ENCODE data around the gene KLC1.
"Not testable (repeated sequence)": the region's sequence is repeated elsewhere in the genome, so short reads cannot be mapped to it uniquely, and the experiment has no call there.

KLC1 gene

DNA sequence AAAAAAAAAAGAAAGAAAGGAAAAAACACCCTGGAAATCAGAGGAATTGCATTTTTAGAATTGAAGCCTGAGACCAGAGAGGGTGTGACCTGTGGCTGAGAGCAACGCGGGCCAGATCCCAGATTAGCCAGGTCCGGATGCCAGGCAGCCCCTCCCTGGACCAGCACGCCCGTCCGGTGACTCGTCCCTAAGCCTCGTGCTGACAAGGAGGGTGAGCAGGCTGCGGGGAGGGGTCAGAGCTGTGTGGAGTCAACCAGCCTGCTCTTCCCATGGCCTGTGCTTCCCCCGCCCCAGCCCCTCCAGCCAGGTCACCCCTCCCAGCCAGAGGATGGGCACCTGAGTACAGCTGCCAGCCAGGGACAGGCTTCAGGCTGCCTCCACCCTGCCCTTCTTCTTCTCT lies 4.2 kb upstream of the KLC1 start:
- in situ Hi-C loops (cut with HindIII; ENCODE audit: low sequenced_read_pairs): no loop called here

DNA sequence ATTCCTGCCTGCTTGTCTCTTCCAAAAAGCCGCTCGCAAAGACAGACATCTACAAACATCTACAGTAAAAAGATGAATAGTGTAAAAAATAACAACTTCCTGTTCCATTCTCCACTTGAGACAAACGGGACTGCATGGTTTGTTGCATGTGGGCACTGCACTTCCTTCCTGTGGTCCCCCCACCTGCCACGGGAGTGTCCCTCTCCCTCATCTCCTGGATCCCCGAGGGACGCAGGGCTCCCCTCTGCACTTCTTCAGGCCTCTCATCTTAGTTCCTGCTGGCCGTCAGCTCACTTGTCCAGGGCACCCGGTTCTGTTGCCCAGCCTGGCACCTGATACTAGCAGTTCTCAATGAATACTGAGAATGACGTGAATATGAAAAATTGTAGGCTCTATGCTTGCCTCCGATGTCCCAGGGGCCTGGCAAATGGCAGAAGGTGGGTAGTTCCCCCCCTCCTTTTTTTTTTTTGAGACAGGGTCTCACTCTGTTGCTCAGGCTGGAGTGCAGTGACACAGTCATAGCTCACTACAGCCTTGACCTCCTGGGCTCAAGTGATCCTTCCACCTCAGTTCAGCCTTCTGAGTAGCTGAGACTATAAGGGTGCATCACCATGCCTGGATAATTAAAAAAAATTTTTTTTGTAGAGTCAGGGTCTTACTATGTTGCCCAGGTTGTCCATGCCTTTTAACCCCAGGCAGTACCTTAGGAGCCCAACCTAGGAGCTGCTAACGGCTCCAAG lies 3.5 kb upstream of the KLC1 start:
- in situ Hi-C loops (cut with HindIII; ENCODE audit: low sequenced_read_pairs): no loop called here

DNA sequence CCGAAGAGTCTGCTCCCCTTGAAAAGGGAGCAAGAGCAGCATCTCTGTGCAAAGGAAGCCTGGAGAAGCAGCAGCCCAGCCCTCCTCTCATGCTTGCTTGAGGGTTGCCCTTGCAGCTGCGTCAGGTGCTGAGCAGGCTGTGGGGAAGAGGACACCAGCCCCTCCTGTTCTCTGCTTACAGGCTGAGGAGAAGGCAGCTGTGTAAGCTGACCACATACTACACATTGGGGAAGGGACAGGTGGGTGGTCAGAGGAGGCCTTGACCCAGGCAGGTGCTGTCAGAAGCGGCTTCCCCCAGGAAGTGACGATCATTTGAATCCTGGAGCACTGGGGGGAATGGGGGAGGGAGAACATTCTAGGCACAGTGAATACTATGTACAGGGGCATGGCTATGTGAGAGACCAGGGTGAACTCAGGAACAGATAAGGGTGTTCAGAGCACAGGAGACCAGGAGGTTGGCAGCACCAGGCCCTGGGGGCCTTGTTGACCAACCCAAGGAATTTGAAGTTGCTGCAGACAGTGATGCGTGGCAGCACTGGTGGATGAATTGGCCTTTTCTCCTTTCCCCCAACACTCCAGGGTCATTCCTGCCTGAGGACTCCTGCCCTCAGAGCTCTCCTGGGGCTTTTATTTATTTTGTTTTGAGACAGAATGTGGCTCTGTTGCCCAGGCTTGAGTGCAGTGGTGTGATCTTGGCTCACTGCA lies 2.7 kb upstream of the KLC1 start:
- in situ Hi-C loops (cut with HindIII; ENCODE audit: low sequenced_read_pairs): no loop called here

DNA sequence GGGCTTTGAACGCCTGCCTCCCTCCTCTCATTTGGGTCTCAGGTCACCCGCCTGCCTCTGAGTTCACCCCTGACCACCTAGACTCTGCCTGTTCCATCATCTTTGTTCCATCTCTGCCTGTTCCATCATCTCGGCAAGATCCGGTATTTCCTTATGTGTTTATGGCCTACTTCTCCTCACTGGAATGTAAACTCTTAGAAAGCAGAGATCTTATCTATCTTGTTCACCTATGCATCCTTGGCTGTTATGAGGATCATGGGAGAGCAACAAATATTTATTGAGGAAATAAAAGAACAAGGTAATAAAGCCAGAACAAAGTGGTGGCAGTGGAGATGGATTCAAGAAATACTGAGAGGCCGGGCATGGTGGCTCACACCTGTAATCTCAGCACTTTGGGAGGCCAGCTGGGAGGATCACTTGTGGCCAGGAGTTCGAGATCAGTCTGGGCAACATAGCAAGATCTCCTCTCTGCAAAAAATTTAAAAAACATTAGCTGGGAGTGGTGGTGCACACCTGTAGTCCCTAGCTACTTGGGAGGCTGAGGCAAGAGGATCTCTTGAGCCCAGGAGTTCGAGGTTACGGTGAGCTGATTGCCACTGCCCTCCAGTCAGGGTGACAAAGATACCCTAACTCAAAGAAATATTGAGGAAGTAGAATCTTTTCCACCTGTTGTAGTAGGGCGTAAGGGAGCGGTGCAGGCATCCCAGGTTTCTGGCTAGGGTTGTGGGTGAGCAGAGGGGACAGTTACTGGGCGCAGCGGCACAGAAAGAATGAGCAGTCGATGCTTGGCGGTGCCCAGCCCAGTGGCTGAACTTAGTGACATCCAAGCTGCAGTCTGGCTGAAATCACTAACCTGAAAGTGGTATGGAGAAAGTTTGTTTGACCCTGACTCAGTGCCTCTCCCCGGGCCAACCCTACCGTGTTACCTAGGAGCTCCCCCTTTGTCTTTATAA lies 1.7 kb upstream of the KLC1 start:
- in situ Hi-C loops (cut with HindIII; ENCODE audit: low sequenced_read_pairs): no loop called here

DNA sequence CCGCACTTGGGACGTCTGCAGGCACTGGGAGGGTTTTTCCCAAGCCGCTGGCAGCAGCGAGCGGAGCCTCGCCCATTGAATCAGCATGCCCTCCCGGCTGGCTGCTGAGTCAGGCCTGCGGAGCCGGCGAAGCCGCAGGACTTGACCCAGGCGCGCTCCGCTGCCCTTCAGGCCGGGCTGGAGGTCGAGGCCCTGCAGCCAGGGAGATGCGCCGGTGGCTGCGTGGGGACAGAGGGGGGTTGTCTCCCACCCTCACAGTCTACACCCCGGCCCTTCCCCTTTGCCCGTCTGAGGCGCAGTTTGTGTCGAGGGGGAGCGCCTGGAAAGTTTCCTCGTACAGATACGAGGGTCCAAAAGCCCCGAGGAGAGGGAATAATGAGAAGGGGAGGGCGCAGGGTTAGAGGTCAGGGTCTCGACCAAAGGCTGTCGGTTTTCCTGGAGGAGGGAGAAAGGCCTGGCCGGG lies 759 bp upstream of the KLC1 start:
- in situ Hi-C loops (cut with HindIII; ENCODE audit: low sequenced_read_pairs): no loop called here

- in situ Hi-C loops (cut with HindIII; ENCODE audit: low sequenced_read_pairs): loop anchor here (5.0 kb wide), 1 partner anchor 38 kb away; no protein-coding TSS in a partner anchor
Measured at GRCh38 chr14:103629503-103630121, 601 bp downstream of the KLC1 start.

- in situ Hi-C loops (cut with HindIII; ENCODE audit: low sequenced_read_pairs): loop anchor here (5.0 kb wide), 1 partner anchor 37 kb away; no protein-coding TSS in a partner anchor
Measured at GRCh38 chr14:103630364-103631108, 1.5 kb downstream of the KLC1 start.

DNA sequence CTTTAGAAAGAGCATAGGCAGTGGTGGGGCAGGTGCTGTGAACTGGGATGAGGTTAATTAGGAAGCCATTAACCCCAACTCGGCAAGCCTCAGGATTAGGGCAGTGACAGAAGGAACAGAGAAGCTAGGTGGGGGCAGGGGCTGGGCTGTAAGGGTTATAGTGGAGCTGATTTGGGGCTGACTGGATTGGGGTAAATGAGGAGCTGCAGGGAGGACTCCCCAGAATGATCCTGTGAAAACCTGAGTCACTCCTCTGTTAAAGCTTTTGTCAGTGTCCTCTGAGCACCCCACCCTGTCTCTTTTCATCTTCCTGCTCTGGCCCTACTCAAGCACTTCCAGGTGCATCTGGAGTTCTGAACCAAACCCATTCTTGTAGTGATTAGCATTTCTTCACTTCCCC lies 4.4 kb downstream of the KLC1 start:
- in situ Hi-C loops (cut with HindIII; ENCODE audit: low sequenced_read_pairs): loop anchor here (5.0 kb wide), 1 partner anchor 34 kb away; no protein-coding TSS in a partner anchor

GRCh38 chr14:103634156-103634555 lies 5.1 kb downstream of the KLC1 start:
- in situ Hi-C loops (cut with HindIII; ENCODE audit: low sequenced_read_pairs): loop anchor here (5.0 kb wide), 1 partner anchor 33 kb away; no protein-coding TSS in a partner anchor

DNA sequence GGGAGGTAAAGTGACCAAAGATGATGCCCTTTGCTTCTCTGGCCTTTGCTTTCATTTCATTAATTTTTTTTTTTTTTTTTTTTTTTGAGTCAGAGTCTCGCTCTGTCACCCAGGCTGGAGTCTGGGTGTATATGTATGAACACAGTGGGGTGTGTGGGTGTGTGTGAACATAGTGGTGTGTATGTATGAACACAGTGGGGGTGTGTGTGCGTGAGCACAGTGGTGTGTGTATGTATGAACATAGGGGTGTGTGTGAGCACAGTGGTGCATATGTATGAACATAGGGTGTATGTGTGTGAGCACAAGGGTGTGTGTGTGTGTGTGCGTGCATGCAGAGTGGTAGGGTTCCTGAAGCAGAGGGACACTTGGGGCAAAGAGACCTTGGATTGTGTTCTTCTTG lies 9.6 kb downstream of the KLC1 start:
- in situ Hi-C loops (cut with HindIII; ENCODE audit: low sequenced_read_pairs): loop anchor here (5.0 kb wide), 2 partner anchors 46 to 79 kb away; partner anchors contain the start of genes XRCC3 and ZFYVE21

- in situ Hi-C loops (cut with HindIII; ENCODE audit: low sequenced_read_pairs): no loop called here
Measured at GRCh38 chr14:103641161-103641560, 12.2 kb downstream of the KLC1 start.

DNA sequence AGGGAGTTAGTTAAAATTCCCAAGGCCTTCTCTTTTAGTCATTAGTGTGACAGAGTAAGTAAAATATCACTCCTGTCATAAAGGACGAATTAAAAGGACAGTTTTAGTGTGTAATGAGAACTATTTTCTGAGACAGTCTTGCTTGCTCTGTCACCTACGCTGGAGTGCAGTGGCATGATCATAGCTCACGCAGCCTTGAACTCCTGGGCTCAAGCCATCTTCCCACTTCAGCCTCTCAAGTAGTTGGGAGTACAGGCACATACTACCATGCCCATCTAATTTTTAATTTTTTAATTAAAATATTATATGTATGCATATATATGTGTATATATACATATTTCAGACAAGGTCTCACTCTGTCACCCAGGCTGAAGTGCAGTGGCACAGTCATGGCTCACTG lies 17.2 kb downstream of the KLC1 start:
- in situ Hi-C loops (cut with HindIII; ENCODE audit: low sequenced_read_pairs): no loop called here

- in situ Hi-C loops (cut with HindIII; ENCODE audit: low sequenced_read_pairs): no loop called here
Measured at GRCh38 chr14:103649001-103649400, 20.0 kb downstream of the KLC1 start.

- in situ Hi-C loops (cut with HindIII; ENCODE audit: low sequenced_read_pairs): no loop called here
Measured at GRCh38 chr14:103650213-103650612, 21.2 kb downstream of the KLC1 start.

DNA sequence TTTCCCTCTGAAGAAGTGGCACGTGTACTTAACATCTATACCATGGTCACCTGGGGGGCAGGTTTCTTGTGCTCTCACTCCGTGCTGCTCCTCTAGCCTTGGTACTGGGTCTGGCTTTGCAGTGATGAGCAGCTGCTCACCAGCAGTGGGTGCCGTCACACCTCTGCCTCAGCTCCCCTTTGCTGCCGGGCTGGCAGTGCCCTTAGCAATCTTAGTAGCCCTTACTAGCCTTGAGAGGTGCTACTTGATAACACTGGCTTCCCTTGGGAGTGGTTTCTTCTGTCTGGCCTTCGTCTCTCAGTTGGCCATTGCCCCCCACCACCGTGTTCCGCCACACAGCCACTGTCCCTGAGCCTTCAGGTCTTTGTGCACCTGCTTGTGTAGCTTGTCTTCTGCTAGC lies 22.6 kb downstream of the KLC1 start:
- in situ Hi-C loops (cut with HindIII; ENCODE audit: low sequenced_read_pairs): no loop called here

DNA sequence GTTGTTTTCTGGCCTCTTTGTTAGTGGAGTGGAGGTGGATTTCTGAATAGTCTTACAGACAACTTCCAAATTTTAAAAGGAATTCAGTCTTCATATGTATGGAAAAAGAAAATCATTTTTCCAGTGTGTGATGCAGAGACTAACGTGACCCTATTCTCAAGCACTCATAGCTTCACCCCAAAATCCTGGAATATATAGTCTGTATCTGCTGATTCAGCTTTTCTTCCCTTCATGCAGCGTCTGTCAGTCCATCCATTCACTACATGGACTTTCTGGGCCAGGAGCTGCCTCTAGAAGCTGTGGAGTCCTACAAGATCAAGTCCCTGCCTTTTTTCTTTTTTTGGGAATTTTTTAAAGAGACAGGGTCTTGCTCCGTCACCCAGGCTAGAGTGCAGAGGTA lies 23.8 kb downstream of the KLC1 start:
- in situ Hi-C loops (cut with HindIII; ENCODE audit: low sequenced_read_pairs): no loop called here

GRCh38 chr14:103653336-103653735 lies 24.3 kb downstream of the KLC1 start:
- in situ Hi-C loops (cut with HindIII; ENCODE audit: low sequenced_read_pairs): not testable (repeated sequence)

DNA sequence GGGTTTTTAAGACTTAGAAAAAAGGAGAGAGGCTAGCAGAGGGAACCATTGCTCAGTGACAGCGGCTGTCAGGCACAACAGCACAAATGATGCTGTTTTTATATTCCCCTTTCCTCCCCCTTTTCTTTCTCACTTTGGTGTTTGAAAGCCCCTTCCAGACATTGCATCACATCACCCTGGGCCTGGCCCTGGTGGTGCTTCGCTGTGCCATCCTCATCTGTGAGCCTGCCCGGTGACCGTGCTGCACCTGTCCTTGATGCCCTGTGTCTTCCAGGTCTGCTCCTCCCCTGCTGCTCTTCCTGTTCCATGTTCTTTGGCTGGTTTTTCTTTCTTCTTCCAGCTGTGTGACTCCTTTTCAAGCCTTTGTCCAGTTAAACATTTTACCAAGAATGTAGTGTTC lies 24.8 kb downstream of the KLC1 start:
- in situ Hi-C loops (cut with HindIII; ENCODE audit: low sequenced_read_pairs): no loop called here

DNA sequence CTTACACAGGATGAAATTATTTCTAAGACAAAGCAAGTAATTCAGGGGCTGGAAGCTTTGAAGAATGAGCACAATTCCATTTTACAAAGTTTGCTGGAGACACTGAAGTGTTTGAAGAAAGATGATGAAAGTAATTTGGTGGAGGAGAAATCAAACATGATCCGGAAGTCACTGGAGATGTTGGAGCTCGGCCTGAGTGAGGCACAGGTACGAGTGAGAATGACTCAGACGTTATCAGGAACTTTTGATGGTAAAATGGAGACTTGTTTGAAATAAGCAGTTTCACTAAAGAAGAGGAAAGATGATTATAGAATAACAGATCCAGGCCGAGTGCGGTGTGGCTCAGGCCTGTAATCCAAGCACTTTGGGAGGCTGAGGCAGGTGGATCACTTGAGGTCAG lies 25.6 kb downstream of the KLC1 start:
- in situ Hi-C loops (cut with HindIII; ENCODE audit: low sequenced_read_pairs): no loop called here
